GM21825 (cell line): ENCODE data around the gene SLC35A3.
"Not testable (repeated sequence)": the region's sequence is repeated elsewhere in the genome, so short reads cannot be mapped to it uniquely, and the experiment has no call there.

Experiments
- ATAC-seq: cut with Tn5 transposase; IDR thresholded peaks from one replicate; pipeline ENCODE4 v1.9.1; 2021; ENCODE audit warnings: mild to moderate bottlenecking, moderate library complexity; ENCODE audit not compliant: unreplicated experiment

SLC35A3 gene

GRCh38 chr1:99970713-99971255, 988 bp downstream of the SLC35A3 start:
- ATAC-seq, result no peak

GRCh38 chr1:99972066-99972465, 2.3 kb downstream of the SLC35A3 start:
- ATAC-seq, result not testable (repeated sequence)

- no peak for ATAC-seq
Measured at GRCh38 chr1:99975529-99975928, 5.7 kb downstream of the SLC35A3 start.

GRCh38 chr1:99977326-99977725, 7.5 kb downstream of the SLC35A3 start:
- ATAC-seq, result not testable (repeated sequence)

- ATAC-seq, result no peak
Measured at GRCh38 chr1:99978218-99978617, 8.4 kb downstream of the SLC35A3 start.

GRCh38 chr1:99979091-99979490, 9.3 kb downstream of the SLC35A3 start:
- no peak for ATAC-seq

GRCh38 chr1:99980928-99981327, 11.1 kb downstream of the SLC35A3 start:
- ATAC-seq, result no peak

GRCh38 chr1:99986656-99987225, 16.9 kb downstream of the SLC35A3 start:
- ATAC-seq, result no peak

GRCh38 chr1:99988210-99988765, 18.5 kb downstream of the SLC35A3 start:
- ATAC-seq, result no peak

GRCh38 chr1:99992044-99992722, 22.4 kb downstream of the SLC35A3 start:
- no peak for ATAC-seq

- ATAC-seq, result peak; percentile 66
Measured at GRCh38 chr1:99992760-99993467, 23.1 kb downstream of the SLC35A3 start.

GRCh38 chr1:99993468-99993845, 23.7 kb downstream of the SLC35A3 start:
- no peak for ATAC-seq

GRCh38 chr1:99994496-99994895, 24.7 kb downstream of the SLC35A3 start:
- ATAC-seq, result no peak

- ATAC-seq, result no peak
Measured at GRCh38 chr1:99996951-99997350, 27.2 kb downstream of the SLC35A3 start.

- no peak for ATAC-seq
Measured at GRCh38 chr1:100001462-100001861, 31.7 kb downstream of the SLC35A3 start.

- no peak for ATAC-seq
Measured at GRCh38 chr1:100005424-100005823, 35.6 kb downstream of the SLC35A3 start.

GRCh38 chr1:100006688-100007087, 36.9 kb downstream of the SLC35A3 start:
- no peak for ATAC-seq

GRCh38 chr1:100009458-100009857, 39.7 kb downstream of the SLC35A3 start:
- no peak for ATAC-seq

GRCh38 chr1:100010804-100011203, 41.0 kb downstream of the SLC35A3 start:
- ATAC-seq, result no peak

GRCh38 chr1:100019220-100019619, 49.4 kb downstream of the SLC35A3 start:
- ATAC-seq, result no peak

- no peak for ATAC-seq
Measured at GRCh38 chr1:100023482-100023881, 53.7 kb downstream of the SLC35A3 start.

GRCh38 chr1:100027212-100027611, 57.4 kb downstream of the SLC35A3 start:
- no peak for ATAC-seq
